Hypothalamus (tissue), 51 donors: ENCODE data around the gene SLC39A2.
"Not testable (repeated sequence)": the region's sequence is repeated elsewhere in the genome, so short reads cannot be mapped to it uniquely, and the experiment has no call there.

Source experiments
- DNase-seq, 51 donors: peaks; one replicate each; lab custom pipeline; 2025; lab: John Stamatoyannopoulos, UW

Gene SLC39A2

GRCh38 chr14:21023817-21024584 lies 24.9 kb downstream of the SLC39A2 start:
- peak in 3 of 51 donors; percentile 21 to 43 (median 32) for DNase-seq

- DNase-seq: peak in 49 of 51 donors; percentile 36 to 90 (median 77)
Observed at GRCh38 chr14:21024585-21025370, 25.7 kb downstream of the SLC39A2 start, which contains the start of gene NDRG2. Gene NDRG2 (minus strand): TSS chr14:21025061. CDS start chr14:21023315, 1,746 bp downstream.

- DNase-seq: peak; percentile 45 to 95 (median 82)
Observed at GRCh38 chr14:21025371-21026273, 26.5 kb downstream of the SLC39A2 start.

DNA sequence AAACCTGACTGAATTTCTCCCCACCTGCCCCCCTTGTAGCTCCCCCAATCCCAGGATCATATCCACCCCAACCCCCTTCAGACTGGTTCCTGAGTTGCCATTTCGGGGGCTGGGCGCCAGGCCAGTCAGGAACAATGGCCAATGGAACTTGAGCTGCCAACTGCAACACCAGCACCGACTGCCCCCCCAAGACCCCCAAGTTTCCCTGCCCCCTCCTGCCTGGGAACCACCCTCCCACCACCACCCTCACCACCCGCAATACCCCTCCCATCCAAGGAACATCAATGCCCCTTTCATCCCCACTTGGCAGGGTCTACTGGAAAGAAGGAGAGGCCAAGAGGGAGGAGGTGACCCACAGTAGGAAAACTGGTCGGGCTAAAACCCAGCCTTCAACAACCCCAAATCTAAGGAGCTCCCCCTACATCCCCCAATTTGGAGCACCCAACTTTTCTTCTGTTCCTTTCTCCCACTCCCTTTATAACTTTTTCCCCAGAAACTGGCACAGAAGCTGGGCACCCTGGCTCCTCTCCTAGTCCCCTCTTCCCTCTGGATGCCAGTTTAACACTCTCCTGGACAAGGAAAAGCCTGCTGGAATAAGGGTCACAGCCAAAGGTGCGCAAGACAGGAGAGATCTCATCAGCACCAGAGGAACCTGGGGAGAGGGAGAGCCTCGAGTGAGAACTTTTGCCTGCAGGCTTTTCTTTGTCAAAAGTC lies 27.3 kb downstream of the SLC39A2 start:
- peak in 49 of 51 donors; percentile 25 to 95 (median 79) for DNase-seq

DNA sequence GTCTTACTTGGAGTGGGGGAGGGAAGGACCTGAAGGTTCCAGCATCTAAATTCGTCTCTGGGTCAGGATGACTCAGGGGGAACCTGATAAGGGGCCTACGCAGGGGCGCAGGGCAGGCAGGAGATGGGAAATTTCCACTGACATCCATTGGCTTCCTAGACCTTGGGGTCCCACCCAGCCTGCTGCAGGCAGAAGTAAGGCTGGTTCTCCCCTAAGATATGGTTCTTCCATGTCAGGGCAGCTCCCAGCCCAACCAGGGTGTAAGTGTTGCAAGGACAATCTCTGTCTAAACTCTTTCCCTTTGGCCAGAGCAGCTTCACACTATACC lies 27.9 kb downstream of the SLC39A2 start:
- DNase-seq: peak in 2 of 51 donors; percentile 38 to 53

- DNase-seq: no peak
Observed at GRCh38 chr14:21029917-21030316, 30.8 kb downstream of the SLC39A2 start, which contains the start of gene TPPP2. Gene TPPP2 (plus strand): TSS chr14:21030217. CDS start chr14:21030582, 365 bp downstream.

- no peak for DNase-seq
Observed at GRCh38 chr14:21030531-21030930, 31.4 kb downstream of the SLC39A2 start.

- DNase-seq: peak in 3 of 51 donors; percentile 9 to 25 (median 20)
Observed at GRCh38 chr14:21032326-21033132, 33.4 kb downstream of the SLC39A2 start.

DNA sequence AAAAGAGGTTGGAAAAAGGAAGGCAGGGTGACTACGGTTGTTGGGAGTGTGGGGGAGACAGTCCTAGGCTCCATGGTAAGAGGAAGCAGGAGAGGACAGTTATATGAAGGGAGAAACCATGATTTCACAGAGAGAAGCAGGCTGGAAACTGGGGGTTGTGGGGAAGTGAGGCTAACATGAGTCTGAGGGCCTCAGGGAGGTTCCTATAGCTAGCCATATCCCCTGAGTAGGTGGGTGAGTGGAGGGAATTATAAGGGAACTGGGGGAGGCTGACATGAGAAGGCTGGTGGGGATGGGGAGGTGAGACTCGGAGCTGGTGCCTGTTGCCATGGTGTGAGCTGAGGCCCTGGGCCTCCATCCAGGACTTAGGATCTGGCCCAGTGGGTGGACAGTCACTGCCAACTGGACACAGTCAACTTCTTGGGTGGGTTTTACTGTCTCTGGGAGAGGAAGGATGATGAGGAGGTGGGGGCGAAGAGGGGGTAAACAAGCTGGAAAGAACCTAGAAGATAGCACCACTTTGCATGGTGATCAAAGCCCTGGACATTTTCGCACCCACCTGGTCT lies 34.1 kb downstream of the SLC39A2 start:
- peak in 15 of 51 donors; percentile 10 to 59 (median 30) for DNase-seq

GRCh38 chr14:21034707-21035106 lies 35.6 kb downstream of the SLC39A2 start, which contains the start of gene RNASE13:
Gene RNASE13 (minus strand): TSS chr14:21034807. CDS start chr14:21034288, 519 bp downstream.
- no peak for DNase-seq

GRCh38 chr14:21036751-21037150 lies 37.7 kb downstream of the SLC39A2 start:
- DNase-seq: peak in 13 of 51 donors; percentile 14 to 37 (median 19)

- DNase-seq: no peak
Observed at GRCh38 chr14:21037156-21037555, 38.1 kb downstream of the SLC39A2 start.

GRCh38 chr14:21038441-21039422 lies 39.6 kb downstream of the SLC39A2 start:
- peak in 49 of 51 donors; percentile 12 to 91 (median 69) for DNase-seq

- DNase-seq: peak in 34 of 51 donors; percentile 12 to 76 (median 42)
Observed at GRCh38 chr14:21039585-21040369, 40.7 kb downstream of the SLC39A2 start.

GRCh38 chr14:21040370-21040925 lies 41.4 kb downstream of the SLC39A2 start:
- DNase-seq: no peak

DNA sequence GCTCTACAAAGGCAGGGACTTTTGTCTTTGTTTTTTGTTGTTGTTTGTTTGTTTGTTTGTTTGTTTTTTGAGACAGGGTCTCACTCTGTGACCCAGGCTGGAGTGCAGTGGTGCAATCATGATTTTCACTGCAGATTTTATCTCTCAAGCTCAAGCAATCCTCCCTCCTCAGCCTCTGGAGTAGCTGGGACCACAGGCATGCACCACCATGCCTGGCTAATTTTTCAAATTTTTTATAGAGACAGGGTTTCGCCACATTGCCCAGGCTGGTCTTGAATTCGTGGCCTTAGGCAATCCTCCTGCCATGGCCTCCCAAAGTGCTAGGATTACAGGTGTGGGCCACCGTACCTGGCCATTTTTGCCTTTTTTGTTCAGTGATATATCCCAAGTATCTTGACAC lies 41.8 kb downstream of the SLC39A2 start:
- not testable (repeated sequence) for DNase-seq
